ENCODE measurements around the gene RPL5.

- no peak for TF ChIP-seq POLR2A (IDR thresholded peaks at IDR 0.05)
- TF ChIP-seq, protein P1, sequence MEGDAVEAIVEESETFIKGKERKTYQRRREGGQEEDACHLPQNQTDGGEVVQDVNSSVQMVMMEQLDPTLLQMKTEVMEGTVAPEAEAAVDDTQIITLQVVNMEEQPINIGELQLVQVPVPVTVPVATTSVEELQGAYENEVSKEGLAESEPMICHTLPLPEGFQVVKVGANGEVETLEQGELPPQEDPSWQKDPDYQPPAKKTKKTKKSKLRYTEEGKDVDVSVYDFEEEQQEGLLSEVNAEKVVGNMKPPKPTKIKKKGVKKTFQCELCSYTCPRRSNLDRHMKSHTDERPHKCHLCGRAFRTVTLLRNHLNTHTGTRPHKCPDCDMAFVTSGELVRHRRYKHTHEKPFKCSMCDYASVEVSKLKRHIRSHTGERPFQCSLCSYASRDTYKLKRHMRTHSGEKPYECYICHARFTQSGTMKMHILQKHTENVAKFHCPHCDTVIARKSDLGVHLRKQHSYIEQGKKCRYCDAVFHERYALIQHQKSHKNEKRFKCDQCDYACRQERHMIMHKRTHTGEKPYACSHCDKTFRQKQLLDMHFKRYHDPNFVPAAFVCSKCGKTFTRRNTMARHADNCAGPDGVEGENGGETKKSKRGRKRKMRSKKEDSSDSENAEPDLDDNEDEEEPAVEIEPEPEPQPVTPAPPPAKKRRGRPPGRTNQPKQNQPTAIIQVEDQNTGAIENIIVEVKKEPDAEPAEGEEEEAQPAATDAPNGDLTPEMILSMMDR (IDR thresholded peaks at IDR 0.05): no peak
Observed at GRCh38 chr1:92790867-92791266, 41.0 kb upstream of the RPL5 start.
